ENCODE results near the gene RNF213.
"Not testable (repeated sequence)": the region's sequence is repeated elsewhere in the genome, so short reads cannot be mapped to it uniquely, and the experiment has no call there.

The RNF213 gene

DNA sequence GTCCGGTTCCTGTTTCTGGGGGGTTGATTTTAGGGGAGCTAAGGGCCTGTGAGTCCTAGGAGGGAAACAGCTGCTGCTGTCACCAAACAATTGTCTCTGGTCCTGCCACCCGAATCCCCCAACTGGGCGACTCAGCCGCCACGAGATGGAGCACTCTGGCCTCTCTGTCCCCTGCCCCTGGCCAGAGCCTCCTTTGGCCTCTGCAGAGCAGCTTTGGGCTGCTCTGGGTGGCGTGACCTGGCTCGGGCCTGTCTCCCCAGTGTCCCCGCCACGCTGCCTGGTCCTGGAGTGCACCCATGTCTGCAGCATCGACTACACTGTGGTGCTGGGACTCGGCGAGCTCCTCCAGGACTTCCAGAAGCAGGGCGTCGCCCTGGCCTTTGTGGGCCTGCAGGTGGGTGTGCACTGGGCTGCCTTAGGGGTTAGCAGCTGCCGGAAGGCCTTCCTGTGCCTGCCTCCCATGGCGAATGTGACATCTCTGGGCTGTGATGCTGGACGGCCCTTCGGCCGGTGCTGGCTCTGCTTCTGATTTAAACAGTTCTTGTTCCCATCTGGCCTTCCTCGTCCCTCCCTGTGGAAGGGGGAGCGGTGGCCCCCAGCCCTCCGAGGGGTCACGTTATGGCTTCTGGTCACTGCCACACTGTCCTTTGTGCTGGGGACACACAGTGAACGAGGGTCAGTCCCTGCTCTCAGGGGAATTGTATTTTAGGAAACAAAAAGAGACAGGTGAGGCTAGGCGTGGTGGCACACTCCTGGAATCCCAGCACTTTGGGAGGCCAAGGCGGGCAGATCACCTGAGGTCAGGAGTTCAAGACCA lies 11.6 kb upstream of the RNF213 start:
- DNase-seq (ENCODE audit: low read depth in 2 of 3, low spot score in 2 of 3): no peak

DNA sequence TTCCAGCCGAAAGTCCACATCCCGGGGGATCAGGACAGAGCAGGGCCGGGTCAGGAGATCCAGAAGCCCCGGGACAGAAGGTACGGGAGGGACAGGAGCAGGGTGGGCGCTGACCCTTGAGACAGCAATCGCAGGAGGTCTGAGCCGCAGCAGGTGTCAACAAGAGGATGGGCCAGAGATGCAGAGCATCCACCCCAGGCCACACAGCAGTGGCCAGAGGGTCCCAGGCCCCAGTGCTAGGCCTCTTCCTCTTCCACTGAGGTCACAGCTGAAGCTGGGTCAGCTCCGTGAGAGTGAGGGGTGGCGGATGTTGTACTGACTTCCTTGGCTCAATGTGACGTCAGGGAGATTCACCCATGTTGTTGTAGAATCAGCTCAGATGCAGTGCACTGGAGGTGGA lies 8.7 kb upstream of the RNF213 start:
- no peak for DNase-seq (ENCODE audit: low read depth in 2 of 3, low spot score in 2 of 3)

DNA sequence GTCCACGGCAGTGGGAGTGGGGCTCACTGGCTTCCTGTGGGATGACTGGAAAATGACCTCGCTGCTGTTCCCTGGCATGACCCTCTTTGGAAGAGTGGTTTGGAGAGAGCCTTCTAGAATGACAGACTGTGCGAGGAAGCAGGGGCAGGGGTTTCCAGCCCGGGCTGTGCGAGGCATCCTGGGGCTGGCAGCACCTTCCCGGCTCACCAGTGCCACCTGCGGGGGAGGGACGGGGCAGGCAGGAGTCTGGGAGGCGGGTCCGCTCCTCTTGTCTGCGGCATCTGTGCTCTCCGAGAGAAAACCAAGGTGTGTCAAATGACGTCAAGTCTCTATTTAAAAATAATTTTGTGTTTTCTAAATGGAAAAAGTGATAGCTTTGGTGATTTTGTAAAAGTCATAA lies 7.8 kb upstream of the RNF213 start:
- DNase-seq (ENCODE audit: low read depth in 2 of 3, low spot score in 2 of 3): peak in 1 of 3 experiments; percentile 65

DNA sequence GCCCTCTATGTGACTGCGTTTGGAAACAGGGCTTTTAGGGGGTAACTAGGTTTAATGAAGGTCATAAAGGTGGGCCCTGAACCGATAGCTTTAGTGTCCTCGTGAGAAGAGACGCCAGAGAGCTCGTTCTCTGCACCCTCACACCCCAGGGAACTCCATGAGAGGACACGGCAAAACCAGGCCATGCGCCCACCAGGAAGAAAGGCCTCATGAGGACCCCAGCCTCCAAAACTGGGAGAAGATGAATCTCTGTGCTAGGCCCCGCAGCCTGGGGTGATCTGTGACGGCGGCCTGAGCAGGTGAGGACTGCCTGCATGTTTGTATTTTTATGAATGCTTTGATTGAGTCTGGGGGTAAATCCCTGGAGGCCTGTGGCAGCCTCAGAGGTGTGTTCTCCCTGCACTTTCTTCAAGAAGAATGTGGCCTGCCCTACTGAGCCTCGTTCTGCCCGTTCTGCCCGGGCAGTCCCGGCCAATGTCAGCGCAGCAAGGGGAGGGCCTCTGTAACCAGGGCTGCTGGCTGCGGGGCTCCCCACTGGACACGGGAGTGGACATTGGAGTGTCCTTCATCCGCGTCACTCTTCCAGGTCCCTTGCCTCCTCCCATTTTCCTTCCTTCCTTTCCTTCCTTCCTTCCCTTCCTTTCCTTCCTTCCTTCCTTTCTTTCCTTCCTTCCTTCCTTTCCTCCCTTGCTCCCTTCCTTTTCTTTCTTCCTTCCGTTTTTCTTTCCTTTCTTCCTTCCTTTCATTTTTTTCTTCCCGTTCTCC lies 6.8 kb upstream of the RNF213 start:
- no peak for DNase-seq (ENCODE audit: low read depth in 2 of 3, low spot score in 2 of 3)

DNA sequence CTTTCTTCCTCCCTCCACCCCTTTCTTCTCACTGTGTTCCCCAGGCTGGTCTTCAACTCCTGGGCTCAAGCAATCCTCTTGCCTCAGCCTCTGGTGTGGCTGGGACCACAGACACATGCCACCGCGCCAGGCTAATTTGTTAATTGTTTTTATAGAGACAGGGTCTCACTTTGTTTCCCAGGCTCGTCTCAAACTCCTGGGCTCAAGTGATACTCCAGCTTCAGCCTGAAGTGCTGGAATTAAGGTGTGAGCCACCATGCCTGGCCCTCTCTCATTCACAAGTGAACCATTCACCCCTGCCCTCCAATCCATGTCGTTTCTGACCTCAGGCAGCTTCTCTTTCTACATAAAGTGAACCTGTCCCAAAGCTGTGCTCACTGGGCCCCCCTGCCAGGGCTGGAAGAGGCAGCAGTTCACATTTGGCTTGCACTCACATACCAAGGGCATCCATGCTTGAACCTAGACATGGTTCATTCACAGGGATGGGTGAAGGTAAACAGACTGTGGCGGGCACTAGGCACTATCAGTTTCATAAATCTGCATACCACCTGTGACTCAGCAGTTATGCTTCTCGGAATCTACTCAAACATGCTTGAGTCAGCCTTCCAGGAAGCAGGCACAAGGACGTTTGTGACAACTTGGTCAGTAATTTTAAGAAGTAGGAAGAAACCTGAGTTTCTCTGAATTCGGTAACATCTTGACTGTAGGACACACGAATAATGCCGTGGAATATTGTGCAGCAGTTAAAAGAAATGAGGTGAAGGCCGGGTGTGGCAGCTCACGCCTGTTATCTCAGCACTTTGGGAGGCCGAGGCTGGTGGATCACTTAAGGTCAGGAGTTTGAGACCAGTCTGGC lies 6.0 kb upstream of the RNF213 start:
- no peak for DNase-seq (ENCODE audit: low read depth in 2 of 3, low spot score in 2 of 3)

DNA sequence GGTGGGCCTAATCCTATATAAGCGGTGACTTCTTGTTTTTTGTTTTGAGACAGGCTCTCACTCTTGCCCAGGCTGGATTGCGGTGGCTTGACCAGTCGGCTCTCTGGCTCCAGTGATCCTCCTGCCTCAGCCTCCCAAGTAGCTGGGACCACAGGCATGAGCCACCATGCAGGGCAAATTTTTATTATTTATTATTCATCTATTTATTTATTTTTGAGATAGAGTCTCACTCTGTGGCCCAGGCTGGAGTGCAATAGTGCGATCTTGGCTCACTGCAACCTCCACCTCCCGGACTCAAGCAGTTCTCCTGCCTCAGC lies 4.7 kb upstream of the RNF213 start:
- no peak for DNase-seq (ENCODE audit: low read depth in 2 of 3, low spot score in 2 of 3)

DNA sequence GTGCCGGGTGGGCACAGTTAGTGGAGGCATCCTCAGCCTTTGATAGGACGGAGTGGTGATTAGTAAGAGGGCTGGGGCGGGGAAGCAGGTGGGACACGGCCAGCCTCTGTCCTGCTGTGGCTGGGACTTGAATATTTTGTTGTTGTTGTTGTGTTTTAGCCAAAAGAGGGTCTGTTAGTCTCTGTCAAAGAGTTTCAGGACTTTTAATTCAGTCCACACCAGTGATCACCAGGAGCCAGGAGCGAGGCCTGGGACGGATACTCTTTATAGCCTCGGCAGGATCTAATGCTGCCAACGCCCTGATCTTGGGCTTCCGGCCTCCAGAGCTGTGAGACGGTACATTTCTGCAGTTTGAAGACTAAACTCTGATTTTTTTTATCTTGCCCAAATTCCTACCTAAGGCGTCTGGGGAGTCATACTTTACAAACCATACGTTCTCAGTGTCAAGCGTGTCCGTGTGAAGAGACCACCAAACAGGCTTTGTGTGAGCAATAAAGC lies 2.9 kb upstream of the RNF213 start:
- no peak for DNase-seq (ENCODE audit: low read depth in 2 of 3, low spot score in 2 of 3)

DNA sequence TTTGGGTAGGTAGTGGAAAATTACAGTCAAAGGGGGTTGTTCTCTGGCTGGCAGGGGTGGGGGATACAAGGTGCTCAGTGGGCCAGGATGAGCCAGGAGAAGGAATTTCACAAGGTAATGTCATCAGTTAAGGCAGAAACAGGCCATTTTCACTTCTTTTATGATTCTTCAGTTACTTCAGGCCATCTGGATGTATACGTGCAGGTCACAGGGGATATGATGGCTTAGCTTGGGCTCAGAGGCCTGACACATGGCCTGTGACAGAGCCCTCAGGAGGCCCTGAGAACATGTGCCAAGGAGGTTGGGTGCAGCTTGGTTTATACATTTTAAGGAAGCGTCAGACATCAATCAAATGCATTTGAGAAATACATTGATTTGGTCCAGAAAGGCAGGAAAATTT lies 2.4 kb upstream of the RNF213 start:
- DNase-seq (ENCODE audit: low read depth in 2 of 3, low spot score in 2 of 3): not testable (repeated sequence)

DNA sequence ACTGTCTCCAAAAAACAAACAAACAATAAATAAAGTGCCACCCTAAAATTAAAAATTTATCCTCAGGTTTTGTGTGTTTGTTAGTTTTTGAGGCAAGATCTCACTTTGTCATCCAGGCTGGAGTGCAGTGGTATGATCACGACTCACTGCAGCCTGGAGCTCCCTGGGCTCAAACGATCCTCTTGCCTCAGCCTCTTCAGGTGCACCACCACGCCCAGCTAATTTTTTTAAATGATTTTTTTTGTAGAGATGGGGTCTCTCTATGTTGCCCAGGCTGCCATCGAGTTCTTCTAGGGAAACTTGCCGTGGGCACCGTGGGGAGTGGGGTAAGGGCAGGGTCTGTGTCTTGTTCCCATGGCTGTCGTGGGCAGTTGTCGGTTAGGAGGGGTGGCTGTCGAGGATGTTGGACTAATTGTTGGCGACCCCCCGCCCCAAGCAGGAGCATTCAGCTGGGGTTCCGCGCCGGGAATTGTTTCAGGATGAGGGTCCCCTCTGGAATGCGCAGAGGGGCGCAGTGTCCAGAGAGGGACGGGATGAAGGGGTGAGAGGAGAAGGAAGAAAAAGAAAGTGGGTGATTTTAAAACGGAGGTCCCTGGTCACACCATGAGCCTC lies 1.1 kb upstream of the RNF213 start:
- no peak for DNase-seq (ENCODE audit: low read depth in 2 of 3, low spot score in 2 of 3)

DNA sequence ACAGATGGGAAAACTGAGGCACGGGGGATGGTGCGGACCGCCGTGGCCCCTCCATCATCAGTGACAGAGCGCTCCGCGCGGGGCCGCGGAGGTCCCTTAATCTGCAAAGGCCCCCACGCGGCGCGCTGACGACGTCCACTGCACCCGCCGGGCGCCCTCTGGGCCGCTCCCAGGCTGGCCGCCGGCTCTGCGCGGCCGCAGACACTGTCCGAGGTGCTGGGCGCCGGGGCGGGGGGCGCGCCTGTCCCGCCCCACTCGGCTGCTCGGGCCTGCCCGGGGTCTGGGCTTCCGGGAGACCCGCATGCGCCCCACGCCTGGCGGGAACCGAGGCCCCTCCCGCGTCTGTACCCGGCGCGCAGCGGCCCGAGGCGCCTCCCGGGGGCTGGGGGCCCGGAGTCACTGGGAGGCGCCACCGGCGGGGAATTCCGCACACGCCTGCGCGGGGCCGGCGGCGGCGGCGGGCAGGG lies 550 bp upstream of the RNF213 start:
- DNase-seq (ENCODE audit: low read depth in 2 of 3, low spot score in 2 of 3): peak in 1 of 3 experiments; percentile 44

DNA sequence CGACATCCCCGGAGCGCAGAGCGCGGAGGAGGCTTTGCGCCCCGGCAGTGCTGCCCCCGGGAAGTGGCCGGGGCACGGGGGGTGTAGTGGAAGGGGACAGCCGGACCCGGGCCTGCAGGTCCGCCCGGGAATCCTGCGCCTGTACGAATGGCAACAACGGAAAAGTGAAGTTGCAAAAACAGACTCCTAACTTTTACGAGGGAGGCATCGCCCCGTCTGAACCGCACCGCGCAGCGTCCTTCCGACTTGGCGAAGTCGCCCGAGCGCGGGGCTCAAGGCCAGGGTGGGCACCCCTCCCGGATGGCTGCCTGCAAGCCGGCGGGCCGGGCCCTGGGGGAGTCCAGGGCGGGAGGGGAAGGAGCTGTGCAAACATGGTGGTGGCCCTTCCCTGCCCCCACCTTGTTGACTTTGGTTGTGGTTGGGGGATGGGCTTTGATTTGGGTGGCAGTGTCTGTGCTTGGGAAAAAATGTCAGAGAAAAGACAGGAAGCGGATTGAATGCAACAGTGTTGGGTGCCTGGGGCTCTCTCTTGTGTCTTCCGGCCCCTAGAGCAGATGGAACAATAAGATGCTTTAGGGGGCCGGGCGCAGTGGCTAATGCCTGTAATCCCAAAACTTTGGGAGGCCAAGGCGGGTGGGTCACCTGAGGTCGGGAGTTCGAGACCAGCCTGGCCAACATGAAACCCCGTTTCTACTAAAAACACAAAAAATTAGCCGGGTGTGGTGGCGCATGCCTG lies 675 bp downstream of the RNF213 start:
- DNase-seq (ENCODE audit: low read depth in 2 of 3, low spot score in 2 of 3): peak in 1 of 3 experiments; percentile 37

DNA sequence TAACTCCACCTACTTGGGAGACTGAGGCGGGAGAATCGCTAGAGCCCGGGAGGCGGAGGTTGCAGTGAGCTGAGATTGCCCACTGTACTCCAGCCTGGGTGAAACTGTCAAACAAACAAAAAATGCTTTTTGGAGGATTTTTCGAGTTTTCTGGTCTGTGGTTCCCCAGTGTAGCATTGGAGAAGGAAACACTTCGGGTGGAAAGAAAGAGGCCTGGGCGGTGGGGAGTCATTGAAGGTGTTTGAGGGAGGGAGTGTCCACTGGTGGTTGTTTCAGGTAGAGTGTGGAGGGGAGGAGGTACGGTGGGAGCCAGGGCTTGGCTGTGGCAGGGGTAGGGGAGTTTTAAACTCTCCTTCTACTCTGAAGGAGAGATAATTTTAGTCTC lies 1.2 kb downstream of the RNF213 start:
- no peak for DNase-seq (ENCODE audit: low read depth in 2 of 3, low spot score in 2 of 3)

DNA sequence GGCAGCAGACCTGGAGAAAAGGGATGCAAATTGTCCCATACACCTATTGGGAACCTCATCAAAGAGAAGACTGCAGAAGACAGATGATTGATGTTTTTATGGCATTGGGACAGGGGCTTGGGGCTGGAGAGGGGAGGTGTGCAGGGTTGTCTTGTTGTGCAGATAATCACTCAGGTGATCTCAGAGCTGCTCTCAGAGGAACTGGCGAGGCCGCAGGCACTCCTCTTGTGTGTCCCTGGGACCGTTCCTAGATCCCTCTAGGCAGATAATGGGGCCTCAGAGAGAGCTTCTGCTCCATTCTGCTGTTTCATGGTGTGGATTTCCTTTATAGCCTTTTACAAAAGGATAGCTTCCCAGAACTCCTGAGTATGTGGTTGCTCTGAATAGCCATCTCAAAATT lies 1.6 kb downstream of the RNF213 start:
- no peak for DNase-seq (ENCODE audit: low read depth in 2 of 3, low spot score in 2 of 3)

DNA sequence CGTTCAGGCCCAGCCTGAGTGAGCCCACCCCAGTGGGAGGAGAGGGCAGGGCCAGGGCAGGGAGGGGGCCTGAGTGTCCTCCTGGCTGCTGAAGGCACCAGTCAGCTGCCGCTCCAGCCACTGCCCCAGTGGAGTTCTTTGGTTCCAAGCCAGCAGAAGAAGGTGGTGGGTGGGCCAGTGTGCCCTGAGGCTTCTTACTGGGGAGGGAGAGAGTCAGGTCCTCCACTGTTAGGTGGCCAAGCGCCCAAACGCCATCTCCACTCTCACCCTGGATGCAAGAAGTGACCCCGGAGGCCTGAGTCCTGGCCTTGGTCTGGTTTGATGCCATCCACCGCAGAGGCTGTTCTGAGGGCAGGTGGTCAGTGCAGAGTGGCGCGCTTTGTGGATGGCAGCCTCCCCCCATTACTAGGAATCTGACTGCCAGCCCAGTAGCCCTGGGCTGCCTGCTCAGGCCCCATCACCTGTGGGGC lies 2.2 kb downstream of the RNF213 start:
- DNase-seq (ENCODE audit: low read depth in 2 of 3, low spot score in 2 of 3): no peak

DNA sequence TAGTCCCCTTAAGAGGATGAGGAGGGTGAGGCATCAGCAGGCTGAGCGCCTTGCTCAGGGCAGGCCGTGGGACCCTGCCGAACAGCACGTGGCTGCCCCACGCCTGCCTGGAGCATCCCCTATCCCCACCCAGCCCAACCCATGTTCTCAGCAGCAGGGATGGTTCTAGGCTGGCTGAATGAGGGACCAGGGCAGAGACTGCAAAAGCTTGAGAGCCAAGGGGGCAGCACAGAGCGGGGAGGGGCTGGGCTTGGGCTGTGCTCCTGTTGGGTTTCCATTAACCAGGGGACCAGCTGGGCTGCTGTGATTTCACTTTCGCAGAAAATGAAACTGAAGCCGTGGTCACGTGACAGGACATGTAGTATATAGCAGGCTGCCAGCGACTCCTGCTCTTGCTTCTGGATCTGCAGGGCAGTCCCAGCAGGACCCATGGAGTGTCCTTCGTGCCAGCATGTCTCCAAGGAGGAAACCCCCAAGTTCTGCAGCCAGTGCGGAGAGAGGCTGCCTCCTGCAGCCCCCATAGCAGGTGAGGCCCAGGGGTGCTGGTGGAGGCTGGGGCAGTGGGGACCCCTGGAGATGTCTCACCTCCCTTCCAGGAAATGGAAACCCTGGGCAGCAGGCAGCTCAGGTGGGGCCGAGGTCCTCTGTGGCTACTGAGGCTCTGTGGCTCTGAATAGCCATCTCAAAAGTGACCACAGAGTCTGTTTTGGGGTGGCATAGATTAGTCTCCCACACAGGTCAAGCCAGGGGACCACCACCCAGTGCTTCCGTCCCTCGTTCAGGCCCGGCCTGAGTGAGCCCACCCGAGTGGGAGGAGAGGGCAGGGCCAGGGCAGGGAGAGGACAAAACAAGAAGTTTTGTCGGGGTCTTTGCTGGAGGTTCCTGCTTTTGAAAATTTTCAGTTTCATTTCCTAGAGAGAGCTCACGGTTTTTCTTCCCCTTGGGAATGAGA lies 2.9 kb downstream of the RNF213 start:
- DNase-seq (ENCODE audit: low read depth in 2 of 3, low spot score in 2 of 3): peak in 2 of 3 experiments; percentile 55 to 78

DNA sequence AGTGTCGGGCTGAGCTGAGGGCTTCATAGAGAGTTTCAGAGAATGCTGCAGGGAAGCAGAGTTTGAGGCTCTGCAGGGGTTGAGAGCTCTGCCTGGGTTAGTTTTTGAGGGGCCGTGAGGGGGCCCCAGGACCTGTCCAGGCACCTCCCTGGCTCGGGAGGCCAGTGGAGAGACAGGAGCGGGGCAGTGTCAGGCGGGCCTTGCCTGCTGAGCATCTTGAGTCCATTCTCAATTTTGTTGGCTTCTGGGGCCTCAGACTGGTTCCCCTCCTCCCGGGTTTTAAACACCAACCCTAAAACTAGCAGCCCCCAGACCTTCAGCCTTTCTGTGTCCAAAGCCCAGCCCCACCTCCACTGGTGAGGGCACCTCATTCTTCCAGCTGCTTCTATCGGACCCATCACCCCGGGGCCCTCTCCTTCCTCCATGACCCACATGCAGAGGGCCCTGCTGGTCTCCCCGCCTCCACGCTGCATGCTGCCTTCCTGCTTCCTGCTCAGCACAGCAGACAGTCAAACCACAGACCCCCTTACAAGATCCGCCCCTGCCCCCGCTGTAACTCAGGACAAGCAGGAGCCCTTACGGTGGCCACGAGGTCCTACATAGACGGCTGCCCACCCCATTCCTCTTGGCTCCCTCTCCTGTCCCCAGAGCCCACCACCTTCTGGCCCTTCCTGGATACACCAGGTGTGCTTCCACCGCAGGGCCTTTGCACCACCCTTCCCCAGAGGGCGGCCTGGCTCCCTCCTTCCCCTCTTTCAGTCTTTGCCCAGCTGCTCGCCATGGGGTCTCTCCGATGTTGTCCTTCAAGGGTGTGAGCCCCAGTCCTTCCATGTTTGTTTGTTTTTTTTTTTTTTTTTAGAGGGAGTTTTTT lies 3.8 kb downstream of the RNF213 start:
- DNase-seq (ENCODE audit: low read depth in 2 of 3, low spot score in 2 of 3): peak in 1 of 3 experiments; percentile 42

DNA sequence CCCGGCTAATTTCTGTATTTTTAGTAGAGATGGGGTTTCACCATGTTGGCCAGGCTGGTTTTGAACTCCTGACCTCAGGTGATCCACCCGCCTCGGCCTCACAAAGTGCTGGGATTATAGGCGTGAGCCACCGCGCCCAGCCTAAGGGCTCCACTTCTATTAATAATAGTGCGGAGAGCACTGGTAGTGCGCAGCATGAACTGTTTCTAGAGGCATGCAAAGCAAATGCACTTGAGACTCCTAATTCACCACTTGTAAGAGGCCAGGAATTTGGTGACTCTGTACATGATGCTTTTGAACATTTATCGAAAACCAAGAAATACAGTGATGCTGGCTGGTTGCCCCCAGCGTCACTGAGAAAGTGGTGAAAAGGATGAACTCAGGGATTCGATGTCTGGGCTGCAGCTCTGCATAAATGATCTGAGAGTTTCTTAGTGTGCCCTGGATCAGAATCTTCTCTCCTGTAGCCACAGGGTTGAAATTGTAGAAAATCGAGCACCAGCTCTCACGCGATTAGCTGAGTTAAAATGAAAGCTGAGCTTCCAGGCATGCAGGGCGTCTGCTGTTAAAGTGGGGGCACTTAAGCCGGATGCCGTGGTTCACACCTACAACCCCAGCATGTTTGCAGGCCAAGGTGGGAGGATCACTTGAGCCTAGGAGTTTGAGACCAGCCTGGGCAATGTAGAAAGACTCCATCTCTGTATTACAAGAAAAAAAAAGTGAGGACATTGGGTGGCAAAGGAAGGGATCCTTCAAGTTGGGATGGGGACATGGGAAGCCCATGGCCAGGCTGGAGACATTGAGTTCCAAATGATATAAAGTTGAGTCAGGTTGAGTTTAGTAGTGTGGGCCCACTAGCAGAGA lies 4.8 kb downstream of the RNF213 start:
- no peak for DNase-seq (ENCODE audit: low read depth in 2 of 3, low spot score in 2 of 3)

All from activated CD8-positive, alpha-beta memory T cell treated with anti-CD3 and anti-CD28 coated beads for 48 hours (primary cell).